NB4 (cell line): ENCODE data around the gene CIDEB.

Experiments
- POLR2A ChIP-seq: IDR thresholded peaks from 2 replicates; pipeline ENCODE4 v1.6.1; 2011; ENCODE audit warnings: mild to moderate bottlenecking; ENCODE audit not compliant: insufficient read length; ENCODE audit errors: extremely low read depth
- TF ChIP-seq, protein P1 (sequence below): IDR thresholded peaks from one replicate; pipeline ENCODE4 v1.5.1; 2012; ENCODE audit warnings: low read depth, low read length

DNA sequence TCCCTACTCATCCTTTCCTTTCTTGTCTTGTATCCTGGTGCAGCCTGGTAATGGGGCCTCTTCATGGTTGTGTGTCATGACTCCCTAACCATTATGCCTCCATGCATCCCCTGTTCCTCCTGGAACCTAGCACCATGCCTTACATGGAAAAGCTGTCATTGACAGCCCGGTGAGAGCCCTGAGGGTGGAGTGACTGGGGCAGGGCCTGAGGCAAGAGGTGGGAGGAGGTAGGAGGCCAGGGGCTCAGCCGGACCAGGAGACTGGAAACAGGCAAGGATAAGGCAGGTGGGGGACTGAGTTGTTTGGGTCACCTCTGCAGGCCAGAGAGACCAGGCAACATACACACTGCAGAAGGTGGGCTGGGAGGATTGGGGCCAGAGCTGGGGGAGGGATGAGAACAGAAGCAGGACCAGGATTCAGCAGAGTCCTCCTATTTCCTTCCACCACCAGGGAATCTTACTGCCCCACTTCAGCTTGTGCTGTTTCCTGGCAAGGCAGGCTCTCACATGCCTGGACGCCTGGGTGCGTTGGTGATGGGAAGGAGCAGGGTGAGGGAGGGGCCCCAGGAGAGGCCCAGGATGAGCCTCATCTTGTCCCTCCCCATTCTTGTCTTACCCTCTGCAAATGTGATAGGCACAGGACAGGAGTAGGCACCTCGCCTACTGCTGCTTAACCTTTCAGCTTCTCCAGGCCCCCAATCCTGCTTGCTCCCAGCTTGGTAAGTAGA is 1.9 kb upstream of the CIDEB start, which contains the start of gene LTB4R2:
- no peak for TF ChIP-seq POLR2A
- TF ChIP-seq, protein P1, sequence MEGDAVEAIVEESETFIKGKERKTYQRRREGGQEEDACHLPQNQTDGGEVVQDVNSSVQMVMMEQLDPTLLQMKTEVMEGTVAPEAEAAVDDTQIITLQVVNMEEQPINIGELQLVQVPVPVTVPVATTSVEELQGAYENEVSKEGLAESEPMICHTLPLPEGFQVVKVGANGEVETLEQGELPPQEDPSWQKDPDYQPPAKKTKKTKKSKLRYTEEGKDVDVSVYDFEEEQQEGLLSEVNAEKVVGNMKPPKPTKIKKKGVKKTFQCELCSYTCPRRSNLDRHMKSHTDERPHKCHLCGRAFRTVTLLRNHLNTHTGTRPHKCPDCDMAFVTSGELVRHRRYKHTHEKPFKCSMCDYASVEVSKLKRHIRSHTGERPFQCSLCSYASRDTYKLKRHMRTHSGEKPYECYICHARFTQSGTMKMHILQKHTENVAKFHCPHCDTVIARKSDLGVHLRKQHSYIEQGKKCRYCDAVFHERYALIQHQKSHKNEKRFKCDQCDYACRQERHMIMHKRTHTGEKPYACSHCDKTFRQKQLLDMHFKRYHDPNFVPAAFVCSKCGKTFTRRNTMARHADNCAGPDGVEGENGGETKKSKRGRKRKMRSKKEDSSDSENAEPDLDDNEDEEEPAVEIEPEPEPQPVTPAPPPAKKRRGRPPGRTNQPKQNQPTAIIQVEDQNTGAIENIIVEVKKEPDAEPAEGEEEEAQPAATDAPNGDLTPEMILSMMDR: no peak
